HepG2 (cell line): ENCODE data around the gene CATSPERD. TPM values are rescaled to one million over a fixed set of nuclear protein-coding genes. Genes with fewer than 3 reads are reported as not detected.

Source experiments
- ATF5 ChIP-seq: sonication (generic); formaldehyde crosslinking; IDR thresholded peaks from 2 replicates; pipeline ENCODE4 v1.4.0; 2020; ENCODE audit warnings: mild to moderate bottlenecking, low read depth, missing genetic modification reagents
- BCL3 ChIP-seq: sonication (generic); formaldehyde crosslinking; IDR thresholded peaks from 2 replicates; pipeline ENCODE4 v1.5.1; 2020; ENCODE audit warnings: mild to moderate bottlenecking, missing genetic modification reagents, moderate library complexity
- GABPB1 ChIP-seq: IDR thresholded peaks from 2 replicates; pipeline ENCODE4 v1.6.1; 2016; ENCODE audit warnings: mild to moderate bottlenecking, missing genetic modification reagents, moderate library complexity, missing compliant biosample characterization
- HDAC6 ChIP-seq: fragments of 200-600 bp; sonication (generic); IDR thresholded peaks from 2 replicates; pipeline ENCODE4 v1.7.0; 2017; ENCODE audit warnings: mild to moderate bottlenecking, antibody characterized with exemption, low read length, low read depth
- HNRNPUL1 ChIP-seq: fragments of 200-400 bp; formaldehyde crosslinking; IDR thresholded peaks from 2 replicates; pipeline ENCODE4 v1.6.1; 2017; ENCODE audit warnings: low read depth, mild to moderate bottlenecking, low read length, moderate library complexity
- MAFG ChIP-seq: sonication (generic); formaldehyde crosslinking; IDR thresholded peaks from 2 replicates; pipeline ENCODE4 v1.5.1; 2020; ENCODE audit warnings: mild to moderate bottlenecking, missing genetic modification reagents
- MYNN ChIP-seq: sonication (generic); formaldehyde crosslinking; IDR thresholded peaks from 2 replicates; pipeline ENCODE4 v1.4.0; 2020; ENCODE audit warnings: mild to moderate bottlenecking, low read depth, missing genetic modification reagents
- SNAPC5 ChIP-seq: sonication (generic); formaldehyde crosslinking; IDR thresholded peaks from 2 replicates; pipeline ENCODE4 v1.8.1; 2023; ENCODE audit warnings: mild to moderate bottlenecking, missing genetic modification reagents, borderline replicate concordance
- ZHX1 ChIP-seq: sonication (generic); formaldehyde crosslinking; IDR thresholded peaks from 2 replicates; pipeline ENCODE4 v1.8.1; 2022; ENCODE audit warnings: low read depth, mild to moderate bottlenecking, missing genetic modification reagents
- ZNF546 ChIP-seq: sonication (generic); formaldehyde crosslinking; conservative IDR thresholded peaks from 2 replicates; pipeline ENCODE4 v1.8.1; 2023; ENCODE audit warnings: mild to moderate bottlenecking, missing genetic modification reagents
- ZNF615 ChIP-seq: sonication (generic); formaldehyde crosslinking; IDR thresholded peaks from 2 replicates; pipeline ENCODE4 v1.5.0; 2020; ENCODE audit warnings: mild to moderate bottlenecking, missing genetic modification reagents, borderline replicate concordance
- ZNF660 ChIP-seq: sonication (generic); formaldehyde crosslinking; IDR thresholded peaks from 2 replicates; pipeline ENCODE4 v1.5.1; 2020; ENCODE audit warnings: mild to moderate bottlenecking, low read depth, missing genetic modification reagents, borderline replicate concordance
- ZNF746 ChIP-seq: sonication (generic); formaldehyde crosslinking; IDR thresholded peaks from 2 replicates; pipeline ENCODE4 v1.8.0; 2022; ENCODE audit warnings: mild to moderate bottlenecking, missing genetic modification reagents
- polyA plus RNA-seq, 8 experiments: library from polyadenylated mRNA; depleted of rRNA in 3 of 8; stranded (reverse) in 7 of 8; unstranded in 1 of 8; fragments of >200 nt; fragmentation: Illumina TruSeq in 4 of 8; extraction: Trizol in 4 of 8; gene quantifications; 2 replicates each; pipeline versions ENCODE4 v1.2.1 to v1.2.3, GENCODE V29; 2011 to 2016; ENCODE audit warnings: low read depth in 4 of 8, missing spikeins in 1 of 8, mixed read lengths in 1 of 8; ENCODE audit not compliant: insufficient read depth in 1 of 8
- total RNA-seq, 5 experiments: library from RNA; depleted of rRNA; stranded (reverse); fragments of >200 nt; fragmentation: Illumina TruSeq; extraction: Trizol; gene quantifications; 2 replicates each; pipeline ENCODE4 v1.2.3, GENCODE V29; 2016; ENCODE audit warnings: low read depth in 1 of 5
- TF ChIP-seq, protein P1 (sequence below): sonication (generic); formaldehyde crosslinking; IDR thresholded peaks from 2 replicates; pipeline ENCODE4 v1.4.0; 2020; ENCODE audit warnings: mild to moderate bottlenecking, low read depth, missing genetic modification reagents

CATSPERD gene
- total and polyA plus RNA-seq, 2 of the 13 experiments (the other 11 are each of a cell fraction or from before 2014, with no cell fraction given): 0.04 TPM; not detected in 1

- TF ChIP-seq ZHX1: 0 out of 2 replicates have a peak, but pooled peaks have one; percentile 8
- no peak for TF ChIP-seq ZNF660 (CRISPR knock-in tag)
- TF ChIP-seq, protein P1, sequence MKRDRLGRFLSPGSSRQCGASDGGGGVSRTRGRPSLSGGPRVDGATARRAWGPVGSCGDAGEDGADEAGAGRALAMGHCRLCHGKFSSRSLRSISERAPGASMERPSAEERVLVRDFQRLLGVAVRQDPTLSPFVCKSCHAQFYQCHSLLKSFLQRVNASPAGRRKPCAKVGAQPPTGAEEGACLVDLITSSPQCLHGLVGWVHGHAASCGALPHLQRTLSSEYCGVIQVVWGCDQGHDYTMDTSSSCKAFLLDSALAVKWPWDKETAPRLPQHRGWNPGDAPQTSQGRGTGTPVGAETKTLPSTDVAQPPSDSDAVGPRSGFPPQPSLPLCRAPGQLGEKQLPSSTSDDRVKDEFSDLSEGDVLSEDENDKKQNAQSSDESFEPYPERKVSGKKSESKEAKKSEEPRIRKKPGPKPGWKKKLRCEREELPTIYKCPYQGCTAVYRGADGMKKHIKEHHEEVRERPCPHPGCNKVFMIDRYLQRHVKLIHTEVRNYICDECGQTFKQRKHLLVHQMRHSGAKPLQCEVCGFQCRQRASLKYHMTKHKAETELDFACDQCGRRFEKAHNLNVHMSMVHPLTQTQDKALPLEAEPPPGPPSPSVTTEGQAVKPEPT (CRISPR knock-in tag): no peak
- 0 out of 2 replicates have a peak, but pooled peaks have one; percentile 31 for TF ChIP-seq ATF5
- TF ChIP-seq ZNF546 (CRISPR knock-in tag): 0 out of 2 replicates have a peak, but pooled peaks have one; percentile 57
- no peak for TF ChIP-seq SNAPC5 (CRISPR knock-in tag)
- no peak for TF ChIP-seq MAFG (CRISPR knock-in tag)
- TF ChIP-seq ZNF615: no peak
- no peak for TF ChIP-seq HDAC6
- no peak for TF ChIP-seq MYNN (CRISPR knock-in tag)
- peak; percentile 76 for TF ChIP-seq GABPB1 (CRISPR knock-in tag)
- TF ChIP-seq BCL3: 0 out of 2 replicates have a peak, but pooled peaks have one; percentile 4
- no peak for TF ChIP-seq HNRNPUL1
- TF ChIP-seq ZNF746 (CRISPR knock-in tag): no peak
Observed at GRCh38 chr19:5686647-5687359, 33.6 kb upstream of the CATSPERD start (continued).
